GM12864 (cell line): ENCODE measurements around the gene HMGN1.

Experiments
- DNase-seq: peaks from one replicate; pipeline ENCODE4 v3.0.0-alpha.2; 2011; ENCODE audit warnings: low read depth
- H3K4me3 ChIP-seq: 2 replicates; pipeline ENCODE4 v1.5.1; 2011; ENCODE audit warnings: mild to moderate bottlenecking, low read depth, low read length, control low read depth
- CTCF ChIP-seq: IDR thresholded peaks from 2 replicates; pipeline ENCODE4 v1.5.1; 2011; ENCODE audit warnings: low read depth, mild to moderate bottlenecking, moderate library complexity, low read length, control low read depth, inconsistent platforms; ENCODE audit errors: missing control alignments

HMGN1 gene

GRCh38 chr21:39300587-39300986, 48.3 kb downstream of the HMGN1 start:
- no peak for DNase-seq
- TF ChIP-seq CTCF, result no peak
- H3K4me3 ChIP-seq, result no peak overlapping the region

DNA sequence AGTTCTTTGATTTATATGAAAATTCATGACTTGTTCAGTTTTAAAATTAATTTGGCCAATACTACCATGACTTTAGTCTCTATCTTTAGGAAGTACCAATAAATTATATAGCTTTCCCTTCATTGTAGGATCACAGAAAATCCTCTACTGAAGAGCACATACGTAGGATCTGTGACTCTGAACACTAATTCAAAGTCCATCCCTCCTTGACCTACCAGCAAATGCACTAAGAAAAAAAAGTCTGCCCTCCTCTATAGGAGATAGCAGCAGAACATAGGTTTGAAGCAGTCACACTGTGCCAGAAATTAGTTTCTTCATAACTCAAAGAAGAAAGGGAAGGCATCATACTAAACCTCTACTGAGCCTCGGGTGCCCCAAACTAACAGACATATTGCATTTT, 52.0 kb downstream of the HMGN1 start:
- no peak overlapping the region for H3K4me3 ChIP-seq
- no peak for DNase-seq
- no peak for TF ChIP-seq CTCF
